NOMO-1 treated with DMSO at 0.1 percent for 48 hours (cell line): ENCODE results near the gene CD3G.
A peak's percentile ranks its signal among the peaks of the same experiment; 100 is the strongest.

ENCODE experiments used
- DNase-seq: peaks from one replicate; lab custom pipeline; 2025; ENCODE audit not compliant: unreplicated experiment; lab: John Stamatoyannopoulos, UW

Gene CD3G

GRCh38 chr11:118322721-118323120, 21.4 kb upstream of the CD3G start:
- no peak for DNase-seq

- no peak for DNase-seq
These were observed 18.9 kb upstream of the CD3G start for GRCh38 chr11:118325283-118325682.

GRCh38 chr11:118328745-118329144, 15.4 kb upstream of the CD3G start:
- DNase-seq, result no peak

GRCh38 chr11:118334745-118335144, 9.4 kb upstream of the CD3G start:
- DNase-seq, result no peak

GRCh38 chr11:118338637-118339061, 5.5 kb upstream of the CD3G start:
- no peak for DNase-seq

GRCh38 chr11:118339281-118339961, 4.7 kb upstream of the CD3G start:
- DNase-seq, result no peak

GRCh38 chr11:118340449-118340848, 3.7 kb upstream of the CD3G start:
- no peak for DNase-seq

- DNase-seq, result no peak
These were observed 2.9 kb upstream of the CD3G start for GRCh38 chr11:118341261-118341660.

GRCh38 chr11:118341815-118342489, 2.2 kb upstream of the CD3G start:
- DNase-seq, result no peak

GRCh38 chr11:118342503-118343161, 1.5 kb upstream of the CD3G start, which contains the start of gene CD3D:
Gene CD3D, minus strand, starts transcription at chr11:118342705. Its CDS starts 98 bp downstream, at chr11:118342607.
- no peak for DNase-seq

GRCh38 chr11:118343248-118343647, 896 bp upstream of the CD3G start:
- no peak for DNase-seq

- DNase-seq, result no peak
These were observed 5.3 kb downstream of the CD3G start for GRCh38 chr11:118349475-118349874.

GRCh38 chr11:118353084-118353710, 9.1 kb downstream of the CD3G start:
- DNase-seq, result peak; percentile 21

GRCh38 chr11:118358071-118358470, 13.9 kb downstream of the CD3G start:
- DNase-seq, result no peak

- peak; percentile 89 for DNase-seq
These were observed 15.3 kb downstream of the CD3G start, which contains the start of gene UBE4A for GRCh38 chr11:118359295-118359958. Gene UBE4A, plus strand, starts transcription at chr11:118359600. Its CDS starts 5,481 bp downstream, at chr11:118365081.

GRCh38 chr11:118364956-118365615, 20.9 kb downstream of the CD3G start:
- DNase-seq, result no peak

GRCh38 chr11:118366287-118366686, 22.1 kb downstream of the CD3G start:
- DNase-seq, result no peak

- no peak for DNase-seq
These were observed 26.6 kb downstream of the CD3G start for GRCh38 chr11:118370774-118371173.

GRCh38 chr11:118373263-118373662, 29.1 kb downstream of the CD3G start:
- DNase-seq, result no peak

GRCh38 chr11:118373871-118374270, 29.7 kb downstream of the CD3G start:
- DNase-seq, result no peak
